ENCODE measurements around the gene WNT8B. TPM values are rescaled to one million over a fixed set of nuclear protein-coding genes. Genes with fewer than 3 reads are reported as not detected.

WNT8B gene
- total and polyA plus RNA-seq, 9 of the 15 experiments (the other 6 are each of a cell fraction or from before 2014, with no cell fraction given), result not detected

DNA sequence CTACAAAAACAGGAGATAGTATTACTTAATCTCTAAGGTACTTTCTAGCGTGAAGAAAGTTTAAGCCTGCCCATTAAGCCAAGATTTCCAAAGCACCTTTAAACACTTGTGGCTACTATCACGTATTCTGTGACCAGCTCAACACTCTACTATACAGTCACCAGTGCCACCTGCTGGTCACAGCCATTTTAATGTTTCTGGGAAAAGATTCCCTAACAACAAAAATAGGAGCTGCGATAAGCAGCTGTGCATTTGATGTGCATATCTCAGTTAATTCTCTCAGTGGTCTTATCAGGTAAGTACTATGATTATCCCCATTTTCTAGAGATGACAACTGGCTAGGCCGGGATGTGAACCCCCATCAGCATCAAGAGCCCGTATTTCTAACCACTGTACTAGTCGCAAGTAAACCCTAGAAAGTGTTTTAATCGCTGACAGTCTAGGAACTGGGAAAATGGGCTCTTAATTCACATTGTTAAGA is 56.0 kb downstream of the WNT8B start:
- no TSS peak for BruUV-seq (replicated peaks)
- ATAC-seq, result peak; percentile 78
- H4K20me1 ChIP-seq (replicated peaks; ENCODE audit: control insufficient read depth, insufficient read depth, low read length), result no peaks in the 10 kb centered on the region; the same call in 1 of the 2 replicates
- DNase-seq (ENCODE audit: extremely low read depth in 1 of 4, low spot score in 3 of 4), result peak; percentile 43 to 63 (median 48)
- no peak overlapping the region for H3K4me3 ChIP-seq
- intact Hi-C loops (cut with micrococcal nuclease) (loop anchor here (5.0 kb wide), 1 partner anchor 358 kb away; no protein-coding TSS in a partner anchor), in situ Hi-C loops (cut with MboI) (no loop called here)
- ChIA-PET CTCF (ENCODE audit: low intra/inter-chr PET ratio) (interaction anchor here (0.7 to 1.6 kb wide), 3 partner anchors 83 to 216 kb away, joined by 3 to 25 read pairs (median 3); no protein-coding TSS in a partner anchor), POLR2A (interaction anchor here (0.6 to 0.8 kb wide), 2 partner anchors 165 to 668 kb away, joined by 3 read pairs; no protein-coding TSS in a partner anchor)
- no peaks in the 10 kb centered on the region for H3K9me3 ChIP-seq (replicated peaks; ENCODE audit: control insufficient read depth, insufficient read depth, low read depth, low read length)
- peak; percentile 91 for FAIRE-seq
- peaks cover 2 to 3% of the 10 kb centered on the region in 2 experiments; a peak in 2 of 5 replicates for H3K4me1 ChIP-seq (replicated peaks in 1 of 2; ENCODE audit: control insufficient read depth in 2 of 2, insufficient read depth in 2 of 2, low read length in 2 of 2)
- no peaks in the 10 kb centered on the region for H3K27me3 ChIP-seq (ENCODE audit: control insufficient read depth in 2 of 2, insufficient read depth in 2 of 2, low read length in 2 of 2)
- H2AFZ ChIP-seq (ENCODE audit: low read depth, low read length), result no peak overlapping the region
- H3K9me1 ChIP-seq (ENCODE audit: control insufficient read depth, insufficient read depth, low read length), result no peaks in the 10 kb centered on the region
- no peak overlapping the region for H3K4me2 ChIP-seq (ENCODE audit: insufficient read depth, low read length)
- peaks cover 8% of the 10 kb centered on the region; the same call in 2 of the 3 replicates for H3K36me3 ChIP-seq (ENCODE audit: control insufficient read depth, insufficient read depth, low read length)
- WGBS (ENCODE audit: insufficient coverage, low coverage, missing lambda C conversion rate), result 38% methylated on average over 7 of the region's 7 CpGs
- no peak overlapping the region for H3K27ac ChIP-seq (ENCODE audit: extremely low read depth, low read depth, low read length)
- TF ChIP-seq PTTG1 (tag; IDR thresholded peaks at IDR 0.05; ENCODE audit: low read depth) (no peak), REST (IDR thresholded peaks at IDR 0.05; ENCODE audit: borderline replicate concordance) (peak; percentile 35; the same call in 1 of the 2 replicates), REST (CRISPR knock-in tag; IDR thresholded peaks at IDR 0.05; ENCODE audit: low read depth) (no peak), SMAD2 (IDR thresholded peaks at IDR 0.05; ENCODE audit: low read depth, low read length) (no peak), GTF2B (IDR thresholded peaks at IDR 0.05; ENCODE audit: extremely low read depth, insufficient read length) (no peak), NFXL1 (CRISPR knock-in tag; IDR thresholded peaks at IDR 0.05) (no peak), RBM39 (optimal IDR thresholded peaks at IDR 0.05; ENCODE audit: low read depth, low read length) (no peak), CTCF (IDR thresholded peaks at IDR 0.05 in 2 of 3, conservative IDR thresholded peaks at IDR 0.05 in 1 of 3; ENCODE audit: insufficient read depth in 2 of 3, low read depth in 1 of 3, low read length in 3 of 3) (peak; percentile 61 to 73 (median 69)), PHB2 (IDR thresholded peaks at IDR 0.05; ENCODE audit: low read depth) (no peak), RAD21 (CRISPR knock-in tag; conservative IDR thresholded peaks at IDR 0.05 in 1 of 2, IDR thresholded peaks at IDR 0.05 in 1 of 2) (peak; percentile 37 to 62; a peak in 3 of 4 replicates), SMC3 (conservative IDR thresholded peaks at IDR 0.05; ENCODE audit: insufficient read depth, low read depth, low read length) (peak; percentile 35; the same call in 1 of the 2 replicates)
- H3K9ac ChIP-seq (ENCODE audit: insufficient read depth in 1 of 2, low read depth in 2 of 2, low read length in 2 of 2), result no peak overlapping the region
- no peaks in the 10 kb centered on the region for H3K79me2 ChIP-seq (ENCODE audit: control insufficient read depth, insufficient read depth, low read length)
